IMR-90 (cell line): ENCODE measurements around the gene TBCD. TPM values are rescaled to one million over a fixed set of nuclear protein-coding genes. Genes with fewer than 3 reads are reported as not detected.

Experiments
- ATAC-seq: fragments of 200-7000 bp; cut with Tn5 transposase; 2 replicates; pipeline ENCODE4 v1.9.1; 2020; ENCODE audit warnings: low read depth, mild to moderate bottlenecking, moderate library complexity
- BruUV-seq: library from RNA; stranded (reverse); fragments of 400-500 nt; replicated peaks from 2 replicates; lab custom pipeline; 2021; lab: Mats Ljungman, UMichigan
- CTCF ChIA-PET: fragments of 300-600 bp; formaldehyde crosslinking; extraction: SDS; loops from one replicate; lab custom pipeline; 2021; ENCODE audit warnings: antibody characterized with exemption; lab: Yijun Ruan, JAX
- POLR2A ChIA-PET: fragments of 300-600 bp; sonication (Branson Sonifier 250); formaldehyde crosslinking; loops from one replicate; lab custom pipeline; 2022; ENCODE audit warnings: antibody characterized with exemption; ENCODE audit not compliant: unreplicated experiment; lab: Charles Lee
- DNase-seq: peaks from one replicate; pipeline ENCODE4 v3.0.0; 2013
- H2AFZ ChIP-seq: replicated peaks from 2 replicates; pipeline ENCODE3; 2013; ENCODE audit warnings: low read length, mild to moderate bottlenecking; ENCODE audit not compliant: poor library complexity
- H2AK5ac ChIP-seq: 2 replicates; pipeline ENCODE4 v1.6.1; 2013; ENCODE audit warnings: low read depth, low read length, inconsistent platforms
- H2AK9ac ChIP-seq: replicated peaks from 2 replicates; pipeline ENCODE3; 2013; ENCODE audit warnings: mild to moderate bottlenecking, low read depth, low read length, moderate library complexity; ENCODE audit not compliant: poor library complexity
- H2BK120ac ChIP-seq: 2 replicates; pipeline ENCODE4 v1.6.1; 2013; ENCODE audit warnings: low read depth, low read length, inconsistent platforms
- H2BK15ac ChIP-seq: 3 replicates; pipeline ENCODE4 v1.6.1; 2013; ENCODE audit warnings: low read depth, low read length, inconsistent platforms
- H2BK20ac ChIP-seq: 2 replicates; pipeline ENCODE4 v1.6.1; 2013; ENCODE audit warnings: low read depth, mild to moderate bottlenecking, inconsistent platforms, low read length, moderate library complexity
- H2BK5ac ChIP-seq: 2 replicates; pipeline ENCODE4 v1.6.1; 2013; ENCODE audit warnings: mild to moderate bottlenecking, low read depth, low read length, inconsistent platforms; ENCODE audit not compliant: poor library complexity, severe bottlenecking
- H3K14ac ChIP-seq: replicated peaks from 2 replicates; pipeline ENCODE4 v1.6.1; 2013; ENCODE audit warnings: low read depth, low read length, inconsistent platforms
- H3K18ac ChIP-seq: 2 replicates; pipeline ENCODE4 v1.6.1; 2013; ENCODE audit warnings: low read depth, low read length, control low read depth
- H3K23ac ChIP-seq: 2 replicates; pipeline ENCODE4 v1.6.1; 2013; ENCODE audit warnings: low read depth, low read length, inconsistent platforms
- H3K27ac ChIP-seq: 2 replicates; pipeline ENCODE4 v1.5.1; 2013; ENCODE audit warnings: mild to moderate bottlenecking, control low read depth, low read length; ENCODE audit not compliant: insufficient read depth
- H3K27me3 ChIP-seq: 2 replicates; pipeline ENCODE4 v1.6.1; 2013; ENCODE audit warnings: low read length; ENCODE audit not compliant: control insufficient read depth, insufficient read depth
- H3K36me3 ChIP-seq: 2 replicates; pipeline ENCODE4 v1.6.1; 2013; ENCODE audit warnings: low read length, mixed read lengths; ENCODE audit not compliant: control insufficient read depth, insufficient read depth
- H3K4ac ChIP-seq: 2 replicates; pipeline ENCODE4 v1.6.1; 2013; ENCODE audit warnings: low read depth, low read length, inconsistent platforms
- H3K4me1 ChIP-seq: 2 replicates; pipeline ENCODE4 v1.6.1; 2013; ENCODE audit warnings: low read length, mixed read lengths; ENCODE audit not compliant: control insufficient read depth, insufficient read depth
- H3K4me2 ChIP-seq: 2 replicates; pipeline ENCODE4 v1.6.1; 2013; ENCODE audit warnings: low read depth, mild to moderate bottlenecking, control low read depth, low read length, moderate library complexity
- H3K4me3 ChIP-seq: 2 replicates; pipeline ENCODE4 v1.5.1; 2013; ENCODE audit warnings: low read depth, mild to moderate bottlenecking, control low read depth, low read length, moderate library complexity; ENCODE audit not compliant: insufficient read depth
- H3K56ac ChIP-seq: 2 replicates; pipeline ENCODE4 v1.6.1; 2013; ENCODE audit warnings: low read length, inconsistent platforms; ENCODE audit not compliant: insufficient read depth; ENCODE audit errors: extremely low read depth
- H3K79me1 ChIP-seq, 2 experiments: 2 replicates each; pipeline ENCODE4 v1.6.1; 2013; ENCODE audit warnings: low read length in 2 of 2, inconsistent platforms in 1 of 2, low read depth in 1 of 2
- H3K9ac ChIP-seq: 2 replicates; pipeline ENCODE4 v1.6.1; 2013; ENCODE audit warnings: low read depth, low read length, control low read depth
- H3K9me1 ChIP-seq: 2 replicates; pipeline ENCODE4 v1.6.1; 2013; ENCODE audit warnings: low read length, inconsistent platforms; ENCODE audit not compliant: insufficient read depth
- H3K9me3 ChIP-seq: 2 replicates; pipeline ENCODE4 v1.6.1; 2013; ENCODE audit warnings: low read length; ENCODE audit not compliant: control insufficient read depth, insufficient read depth
- H4K20me1 ChIP-seq: 2 replicates; pipeline ENCODE4 v1.6.1; 2013; ENCODE audit warnings: low read length, inconsistent platforms; ENCODE audit not compliant: insufficient read depth
- H4K5ac ChIP-seq: 2 replicates; pipeline ENCODE4 v1.6.1; 2013; ENCODE audit warnings: mild to moderate bottlenecking, low read depth, low read length, control low read depth
- H4K8ac ChIP-seq, 2 experiments: 2 replicates each; pipeline ENCODE4 v1.6.1; 2013; ENCODE audit warnings: low read depth in 2 of 2, low read length in 2 of 2, control low read depth in 1 of 2, inconsistent platforms in 1 of 2
- H4K91ac ChIP-seq: 2 replicates; pipeline ENCODE4 v1.6.1; 2013; ENCODE audit warnings: low read depth, low read length, inconsistent platforms; ENCODE audit not compliant: insufficient read depth
- CEBPB ChIP-seq: IDR thresholded peaks from 2 replicates; pipeline ENCODE4 v1.6.1; 2012; ENCODE audit warnings: low read depth, low read length, improper control_type of control experiment
- NFE2L2 ChIP-seq: fragments of 150-350 bp; IDR thresholded peaks from 2 replicates; pipeline ENCODE4 v1.6.1; 2016; ENCODE audit warnings: low read depth, mild to moderate bottlenecking, low read length
- RAD21 ChIP-seq: IDR thresholded peaks from 2 replicates; pipeline ENCODE4 v1.6.1; 2012; ENCODE audit warnings: low read length, improper control_type of control experiment
- WGBS, 2 experiments: methylation state at CpG; one replicate each; pipeline versions ENCODE4 v1.1.5 to v1.1.7; 2013; ENCODE audit warnings: missing lambda C conversion rate in 2 of 2; ENCODE audit not compliant: insufficient read length in 1 of 2; ENCODE audit errors: extremely low coverage in 2 of 2; 5-methylcytosine and 5-hydroxymethylcytosine counted together
- dilution Hi-C: fragments of 300-500 bp; cut with HindIII; formaldehyde crosslinking; loops from one replicate; pipeline ENCODE4 v1.14.3; 2018; ENCODE audit warnings: low sequenced_read_pairs; ENCODE audit not compliant: unreplicated experiment
- in situ Hi-C: fragments of 300-500 bp; cut with MboI; formaldehyde crosslinking; loops from 3 replicates; pipeline ENCODE4 v1.14.3; 2019; ENCODE audit warnings: low sequenced_read_pairs, inconsistent platforms, mixed read lengths
- intact Hi-C: fragments of 100-400 bp; cut with micrococcal nuclease; formaldehyde crosslinking; loops from 2 replicates; pipeline ENCODE4 v1.10.0; 2022
- polyA plus RNA-seq, 3 experiments: library from polyadenylated mRNA; depleted of rRNA; stranded (reverse); fragments of >200 nt; gene quantifications; 2 replicates each; pipeline ENCODE4 v1.2.3, GENCODE V29; 2012; ENCODE audit warnings: low replicate concordance in 1 of 3
- total RNA-seq: library from RNA; depleted of rRNA; stranded (reverse); fragments of >200 nt; gene quantifications from 2 replicates; pipeline ENCODE4 v1.2.3, GENCODE V29; 2012

The TBCD gene
- total and polyA plus RNA-seq, 2 of the 4 experiments (the other 2 are of a cell fraction), result 21.9 to 54.5 TPM

- H2AFZ ChIP-seq, result peak overlapping the region; percentile 89
- peak overlapping the region; percentile 60 for H3K4ac ChIP-seq
- 70% methylated on average over 4 of the region's 23 CpGs; no CpG with 5 or more reads in 1 of the 2 experiments for WGBS, 2 experiments
- H2BK20ac ChIP-seq, result no peak overlapping the region
- peak overlapping the region; percentile 30 for H3K4me3 ChIP-seq
- H3K23ac ChIP-seq, result no peak overlapping the region
- H2AK5ac ChIP-seq, result no peak overlapping the region
- peak overlapping the region; percentile 65 for H3K4me2 ChIP-seq
- intact Hi-C loops (no loop called here), in situ Hi-C loops (no loop called here), dilution Hi-C loops (no loop called here)
- H3K9ac ChIP-seq, result peak overlapping the region; percentile 68; the same call in 1 of the 2 replicates
- CTCF ChIA-PET, result interaction anchor here (0.5 kb wide), 1 partner anchor 83 kb away, joined by 4 read pairs; no protein-coding TSS in a partner anchor
- POLR2A ChIA-PET, result no interaction called here
- no peak overlapping the region; the same call in 1 of the 2 replicates for H3K14ac ChIP-seq
- DNase-seq (peak; percentile 79), ATAC-seq (peak; percentile 96)
- H3K18ac ChIP-seq, result peak overlapping the region; percentile 2; the same call in 1 of the 2 replicates
- H3K36me3 ChIP-seq, result 0 out of 2 replicates have a peak, but pooled peaks cover 3% of the 10 kb centered on the region
- no peaks in the 10 kb centered on the region for H3K27me3 ChIP-seq
- H3K27ac ChIP-seq, result peak overlapping the region; percentile 64
- H3K9me3 ChIP-seq, result no peaks in the 10 kb centered on the region
- no peak overlapping the region for H2BK15ac ChIP-seq
- peak overlapping the region; percentile 44 for H2BK5ac ChIP-seq
- H4K8ac ChIP-seq, result peak overlapping the region; percentile 32 to 51; a peak in 2 of 4 replicates
- TF ChIP-seq RAD21 (no peak), CEBPB (peak; percentile 55), NFE2L2 (no peak)
- H4K5ac ChIP-seq, result peak overlapping the region; percentile 37; the same call in 1 of the 2 replicates
- H3K56ac ChIP-seq, result no peak overlapping the region
- H2BK120ac ChIP-seq, result no peak overlapping the region
- no peaks in the 10 kb centered on the region for H3K4me1 ChIP-seq
- H3K9me1 ChIP-seq, result peaks cover 8% of the 10 kb centered on the region; the same call in 1 of the 2 replicates
- BruUV-seq, result no TSS peak
- H4K20me1 ChIP-seq, result no peaks in the 10 kb centered on the region; the same call in 1 of the 2 replicates
- peaks cover 6 to 36% of the 10 kb centered on the region in 2 experiments for H3K79me1 ChIP-seq
- peak overlapping the region; percentile 66 for H4K91ac ChIP-seq
- peak overlapping the region; percentile 69 for H2AK9ac ChIP-seq
Measured at GRCh38 chr17:82848022-82848592, 96.2 kb downstream of the TBCD start.
